ENCODE measurements around the gene CFLAR. TPM values are rescaled to one million over a fixed set of nuclear protein-coding genes. Genes with fewer than 3 reads are reported as not detected.

Gene CFLAR
- total and polyA plus RNA-seq, 8 donors: 93.3 to 327 (median 102) TPM

- Histone ChIP-seq H3K9me3 (peaks cover 0 to 1% of the 10 kb centered on the region in 2 donors), H3K27ac (peak overlapping the region in 1 of 2 donors; percentile 45), H3K27me3 (no peaks in the 10 kb centered on the region), H3K4me3 (no peak overlapping the region), H3K36me3 (peaks cover 0 to 65% of the 10 kb centered on the region in 2 donors), H3K4me1 (peaks cover 0 to 55% of the 10 kb centered on the region in 2 donors)
- ATAC-seq (peak; percentile 39), DNase-seq (no peak)
- TF ChIP-seq CTCF (IDR thresholded peaks at IDR 0.05): no peak
- intact Hi-C loops (cut with DNase I): no loop called here
Measured at GRCh38 chr2:201191132-201191875, 75.3 kb downstream of the CFLAR start.

GRCh38 chr2:201194097-201194496, 78.1 kb downstream of the CFLAR start:
- H3K9me3 ChIP-seq: no peaks in the 10 kb centered on the region
- no peak for DNase-seq
- no peaks in the 10 kb centered on the region for H3K27me3 ChIP-seq
- intact Hi-C loops (cut with DNase I): no loop called here
- H3K36me3 ChIP-seq: peaks cover 0 to 58% of the 10 kb centered on the region in 2 donors
- H3K27ac ChIP-seq: peak overlapping the region in 1 of 2 donors; percentile 55
- peaks cover 0 to 45% of the 10 kb centered on the region in 2 donors for H3K4me1 ChIP-seq
- ATAC-seq: peak; percentile 55
- TF ChIP-seq CTCF (IDR thresholded peaks at IDR 0.05): no peak
- no peak overlapping the region for H3K4me3 ChIP-seq

GRCh38 chr2:201195331-201195730, 79.4 kb downstream of the CFLAR start:
- no peaks in the 10 kb centered on the region for H3K9me3 ChIP-seq
- peaks cover 0 to 58% of the 10 kb centered on the region in 2 donors for H3K36me3 ChIP-seq
- intact Hi-C loops (cut with DNase I): no loop called here
- no peak for ATAC-seq
- no peaks in the 10 kb centered on the region for H3K27me3 ChIP-seq
- no peak overlapping the region for H3K4me3 ChIP-seq
- TF ChIP-seq CTCF (IDR thresholded peaks at IDR 0.05): no peak
- DNase-seq: no peak
- H3K4me1 ChIP-seq: peaks cover 0 to 38% of the 10 kb centered on the region in 2 donors
- peak overlapping the region in 1 of 2 donors; percentile 55 for H3K27ac ChIP-seq

- DNase-seq (no peak), ATAC-seq (no peak)
- TF ChIP-seq CTCF (IDR thresholded peaks at IDR 0.05): no peak
- H3K4me3 ChIP-seq: no peak overlapping the region
- peaks cover 0 to 33% of the 10 kb centered on the region in 2 donors for H3K4me1 ChIP-seq
- H3K27ac ChIP-seq: no peak overlapping the region
- no peaks in the 10 kb centered on the region for H3K9me3 ChIP-seq
- no peaks in the 10 kb centered on the region for H3K27me3 ChIP-seq
- intact Hi-C loops (cut with DNase I): no loop called here
- H3K36me3 ChIP-seq: peaks cover 0 to 63% of the 10 kb centered on the region in 2 donors
Measured at GRCh38 chr2:201196003-201196402, 80.0 kb downstream of the CFLAR start.

GRCh38 chr2:201196803-201197202, 80.8 kb downstream of the CFLAR start:
- DNase-seq: no peak
- no peaks in the 10 kb centered on the region for H3K9me3 ChIP-seq
- no peak overlapping the region for H3K27ac ChIP-seq
- intact Hi-C loops (cut with DNase I): no loop called here
- TF ChIP-seq CTCF (IDR thresholded peaks at IDR 0.05): no peak
- ATAC-seq: no peak
- peaks cover 0 to 71% of the 10 kb centered on the region in 2 donors for H3K36me3 ChIP-seq
- H3K4me1 ChIP-seq: peaks cover 0 to 29% of the 10 kb centered on the region in 2 donors
- H3K4me3 ChIP-seq: no peak overlapping the region
- no peaks in the 10 kb centered on the region for H3K27me3 ChIP-seq
